DMS79 (cell line): ENCODE data around the gene RFLNA.
"Not testable (repeated sequence)": the region's sequence is repeated elsewhere in the genome, so short reads cannot be mapped to it uniquely, and the experiment has no call there.

Experiments used
- DNase-seq: peaks from one replicate; lab custom pipeline; 2025; lab: John Stamatoyannopoulos, UW

RFLNA gene

DNA sequence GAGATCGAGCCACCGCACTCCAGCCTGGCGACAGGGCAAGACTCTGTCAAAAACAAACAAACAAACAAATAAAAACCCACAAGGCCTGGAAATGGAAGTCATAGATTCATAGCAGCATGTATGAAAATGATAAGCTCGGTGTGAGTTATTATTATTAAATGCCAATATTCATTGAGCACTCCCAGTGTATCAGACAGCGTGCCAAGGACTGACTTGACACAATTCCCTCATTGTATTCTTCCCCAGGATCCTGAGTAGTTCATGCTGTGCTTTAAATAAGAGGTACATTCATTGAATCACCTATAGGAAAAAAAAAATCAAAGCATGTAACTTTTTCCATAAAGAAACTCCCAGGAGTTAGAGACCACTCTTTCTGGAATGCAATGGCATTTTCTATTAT lies 12.6 kb upstream of the RFLNA start:
- no peak for DNase-seq

DNA sequence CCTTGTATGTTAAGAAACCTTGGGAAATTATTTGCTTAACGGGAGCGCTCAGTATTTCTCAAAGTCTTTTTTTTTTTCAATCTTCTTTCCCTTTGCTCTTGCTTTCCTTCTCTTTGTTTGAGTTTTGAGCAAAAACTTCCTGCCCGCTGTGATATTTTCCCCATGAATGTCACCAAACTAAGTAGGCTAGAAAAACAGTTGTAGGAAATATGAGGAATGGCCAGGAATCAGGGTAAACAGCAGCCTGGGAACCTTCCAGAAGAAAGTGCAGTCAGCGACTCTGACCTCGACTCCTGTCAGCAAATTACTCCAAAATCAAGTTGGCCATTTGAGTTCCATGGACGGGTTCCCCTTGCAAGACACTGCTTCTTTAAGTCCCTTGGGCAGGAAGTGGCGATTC lies 11.6 kb upstream of the RFLNA start:
- no peak for DNase-seq

DNA sequence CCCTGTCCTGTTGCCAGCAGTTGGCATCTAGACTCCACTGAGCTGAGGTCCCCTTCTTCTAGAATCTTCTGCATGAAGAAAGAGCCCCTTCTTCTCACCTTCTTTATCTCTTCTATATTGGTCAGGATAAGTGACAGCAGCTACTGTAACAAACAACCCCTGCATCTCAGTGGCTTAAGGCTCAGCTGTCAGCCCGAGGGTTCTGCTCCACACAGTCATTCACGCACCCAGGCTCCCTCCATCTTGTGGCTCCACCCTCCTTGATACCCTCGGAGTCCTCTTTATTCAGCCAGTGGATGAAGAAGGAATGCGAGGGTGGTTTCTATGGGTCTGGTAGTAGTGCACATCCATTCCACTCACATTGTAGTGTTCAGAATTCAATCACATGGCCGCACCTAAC lies 10.5 kb upstream of the RFLNA start:
- no peak for DNase-seq

DNA sequence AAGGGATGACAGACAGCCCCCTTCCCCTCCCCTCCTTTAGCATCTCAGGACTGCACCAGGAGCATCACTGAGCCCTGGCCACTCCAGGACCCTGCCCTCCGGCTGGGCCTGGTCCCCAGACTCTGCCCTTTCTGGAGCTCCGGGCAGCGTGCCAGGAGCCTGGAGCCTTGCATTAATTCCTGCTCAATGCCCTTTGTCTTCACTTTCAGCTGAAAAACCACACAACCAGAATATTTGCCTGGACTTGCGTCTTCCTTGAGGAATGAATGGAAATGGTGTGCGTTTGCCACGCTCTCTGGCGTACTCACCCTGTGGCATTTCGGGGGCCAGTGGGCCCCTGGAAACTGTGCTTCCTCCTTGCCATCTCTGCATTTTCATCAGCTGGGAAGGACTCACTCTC lies 8.5 kb upstream of the RFLNA start:
- peak; percentile 65 for DNase-seq

DNA sequence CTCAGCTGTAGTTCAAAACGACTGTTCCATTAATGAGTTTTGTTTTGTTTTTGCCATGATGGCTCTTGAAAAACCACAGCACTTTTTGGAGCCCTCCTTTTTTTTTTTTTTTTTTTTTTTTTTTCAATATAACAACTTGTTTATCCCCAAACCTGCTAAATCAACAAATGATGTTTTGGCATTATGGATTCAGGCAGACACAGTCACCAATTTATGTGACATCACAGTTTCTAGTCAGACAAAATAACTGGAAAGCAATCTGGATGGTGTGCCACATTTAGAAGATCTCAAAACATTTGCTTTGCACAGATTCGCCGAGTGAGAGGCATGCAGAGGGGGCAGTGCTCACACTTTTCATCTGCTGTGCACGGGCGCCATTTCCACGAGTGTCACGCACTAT lies 7.9 kb upstream of the RFLNA start:
- DNase-seq: peak; percentile 50

DNA sequence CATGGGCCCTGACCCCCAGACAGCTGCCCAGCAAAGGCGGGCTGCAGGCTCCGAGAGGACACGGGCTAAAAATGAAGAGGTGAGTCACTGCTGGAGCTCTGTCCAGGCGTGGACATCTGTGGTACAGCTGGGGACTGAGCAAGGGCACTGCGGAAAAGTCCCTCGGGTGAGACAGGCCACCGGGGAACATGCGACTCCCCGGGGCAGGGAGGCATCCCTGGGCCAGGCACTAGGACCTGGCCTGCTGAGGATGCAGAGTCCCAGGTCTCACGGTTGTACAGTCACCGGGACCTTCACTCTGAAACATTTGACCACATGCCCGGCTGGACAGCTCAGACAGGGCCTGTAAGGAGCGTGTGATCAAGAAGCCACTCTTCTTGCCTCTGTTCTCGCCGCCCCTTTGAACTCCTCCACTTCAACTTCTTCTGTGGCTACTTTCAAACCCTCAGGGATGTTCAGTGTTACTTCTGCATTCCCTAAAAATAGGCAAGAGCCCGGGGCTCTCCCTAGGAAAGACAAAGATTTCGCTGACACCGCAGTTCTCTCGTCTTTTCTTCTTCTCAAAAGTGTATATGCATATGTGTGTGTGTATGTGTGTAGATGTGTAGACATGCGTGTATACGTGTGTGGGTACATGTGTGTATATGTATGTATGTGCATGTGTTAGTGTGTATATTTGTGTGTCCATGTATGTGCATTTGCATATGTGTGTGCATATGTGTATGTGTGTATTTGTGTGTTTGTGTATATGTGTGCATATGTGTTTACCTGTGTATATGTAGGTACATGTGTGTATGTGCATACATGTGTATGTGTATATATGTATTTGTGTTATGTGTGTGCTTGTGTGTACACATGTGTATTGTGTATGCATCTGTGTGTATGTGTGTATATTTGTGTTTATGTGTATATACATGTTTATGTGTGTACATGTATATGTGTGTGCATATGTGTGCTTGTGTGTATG lies 5.0 kb upstream of the RFLNA start:
- no peak for DNase-seq

DNA sequence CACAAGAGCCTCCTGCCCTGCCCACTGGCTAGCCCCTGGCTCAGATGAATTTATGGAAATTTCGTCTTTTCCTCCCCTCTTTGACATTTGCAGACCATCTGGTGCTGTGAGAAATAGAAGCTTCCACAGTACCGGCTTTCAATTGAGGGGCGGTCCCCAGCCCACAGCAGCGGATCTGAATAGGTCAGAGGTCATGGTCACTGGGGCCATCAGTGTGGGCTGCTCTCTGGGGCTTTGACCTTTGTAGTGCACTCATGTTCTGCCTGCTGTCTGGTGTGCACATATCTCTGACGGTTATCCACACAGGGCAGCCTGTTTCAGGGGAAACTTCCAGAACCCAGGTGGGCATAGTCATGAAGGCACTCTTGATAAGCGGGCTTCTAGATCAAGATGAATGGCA lies 2.5 kb upstream of the RFLNA start:
- DNase-seq: no peak

DNA sequence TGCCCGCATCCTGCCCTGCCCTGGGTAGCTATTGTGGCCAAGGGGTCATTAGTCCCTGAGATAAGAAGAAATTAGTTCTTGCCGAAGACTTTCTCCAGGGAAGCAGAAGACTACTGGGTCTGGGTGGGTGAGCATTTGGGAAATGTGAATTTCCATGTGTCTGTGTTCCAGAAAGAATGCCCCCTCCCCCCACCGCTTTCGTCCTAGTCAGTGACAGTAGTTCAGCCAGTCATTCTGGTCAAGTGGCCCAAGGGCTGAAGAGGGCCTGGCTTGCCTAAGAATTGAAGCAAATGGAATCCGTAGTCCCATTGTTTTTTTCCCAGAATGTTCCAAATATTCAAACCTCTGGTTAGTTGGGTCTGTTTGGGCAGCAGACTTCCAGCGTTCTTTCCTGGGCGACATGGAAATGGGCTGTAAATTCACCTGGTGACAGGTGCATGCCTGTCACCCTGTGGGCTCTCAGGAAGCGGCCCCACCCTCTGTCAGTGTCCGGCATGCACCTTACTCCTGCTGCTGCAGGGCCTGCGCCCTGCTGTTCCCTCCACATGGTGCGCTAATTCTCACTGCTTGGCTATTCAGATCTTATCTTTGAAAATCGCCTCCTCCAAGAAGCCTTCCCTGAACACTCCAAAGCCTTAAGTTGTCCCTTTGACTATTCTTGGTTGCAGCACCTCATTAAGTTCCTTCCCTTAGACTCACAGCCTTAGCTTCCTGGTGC lies 1.4 kb upstream of the RFLNA start:
- no peak for DNase-seq

DNA sequence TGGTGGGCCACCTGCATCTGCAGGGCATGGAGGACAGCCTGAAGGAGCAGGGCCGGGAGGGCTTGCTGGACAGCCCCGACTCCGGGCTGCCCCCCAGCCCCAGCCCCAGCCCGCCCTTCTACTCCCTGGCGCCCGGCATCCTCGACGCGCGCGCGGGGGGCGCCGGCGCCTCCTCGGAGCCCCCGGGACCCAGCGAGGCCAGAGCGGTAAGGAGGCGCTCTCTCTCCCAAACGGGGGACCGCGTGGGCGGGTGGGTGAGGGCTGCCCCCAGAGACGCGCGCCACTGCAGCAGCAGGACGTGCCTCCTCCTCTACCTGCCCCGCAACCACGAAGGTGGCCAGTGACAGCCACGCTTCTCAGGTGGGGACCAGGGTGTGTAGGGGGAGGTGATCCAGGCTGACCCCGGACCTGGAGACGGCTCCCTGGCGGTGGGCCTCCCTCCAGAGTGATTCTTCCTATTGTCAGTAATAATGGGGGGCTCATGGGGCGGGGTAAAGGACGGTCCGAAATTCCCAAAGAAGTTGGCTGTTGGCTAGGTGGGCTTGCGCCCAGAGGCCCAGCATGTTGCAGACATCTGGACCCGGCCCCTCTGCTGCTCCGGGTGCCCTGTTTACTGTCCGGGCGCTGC lies 652 bp downstream of the RFLNA start:
- DNase-seq: no peak

DNA sequence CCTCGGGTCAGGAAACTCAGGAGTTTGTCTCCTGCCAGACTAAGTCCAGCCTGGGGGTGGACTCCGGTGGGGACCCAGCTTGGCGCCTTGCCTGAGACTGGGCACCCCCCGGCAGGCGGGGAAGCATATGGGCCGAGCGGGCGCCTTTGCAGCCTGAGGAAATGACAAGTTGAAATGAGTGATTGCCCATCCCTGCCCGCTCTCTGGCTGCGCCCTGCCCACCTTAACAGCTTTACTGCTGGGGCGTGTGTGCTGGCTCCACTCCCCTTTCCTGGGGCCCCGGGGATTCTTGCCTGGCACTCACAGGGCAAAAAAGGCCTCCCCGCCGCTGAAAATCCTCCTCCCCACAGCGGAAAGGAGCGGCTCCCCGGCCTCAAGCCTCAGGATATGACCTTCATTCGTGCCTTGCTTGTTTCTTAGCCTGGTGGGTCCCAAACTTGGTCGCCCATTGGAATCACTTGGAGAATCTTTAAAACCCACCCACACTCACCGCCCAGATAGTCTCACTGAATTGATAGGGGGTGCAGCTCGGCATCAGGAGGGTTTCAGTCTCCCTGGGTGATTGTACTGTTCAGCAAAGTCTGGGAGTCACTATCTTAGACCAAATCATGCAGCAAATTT lies 1.5 kb downstream of the RFLNA start:
- DNase-seq: no peak

DNA sequence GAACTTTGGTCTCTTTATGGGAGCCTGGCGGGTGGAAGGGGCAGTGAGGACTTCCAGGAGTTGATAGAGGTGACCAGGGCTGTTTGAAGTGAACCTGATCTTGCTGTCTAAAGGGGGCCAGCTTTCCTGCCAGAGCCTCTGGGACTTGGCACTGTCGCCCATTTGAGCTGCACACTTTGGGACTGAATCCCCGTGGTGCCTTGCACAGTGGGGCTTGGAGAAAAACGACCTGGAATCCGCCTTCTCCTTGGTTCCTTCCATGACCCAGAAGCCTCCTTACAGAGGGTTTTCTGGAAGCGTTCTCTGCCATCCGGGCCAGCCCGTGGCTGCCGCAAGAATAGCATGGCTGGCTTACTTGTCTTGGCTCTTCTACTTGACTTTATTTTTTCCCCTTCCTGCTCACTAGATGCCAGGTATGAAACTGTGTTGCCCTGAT lies 2.0 kb downstream of the RFLNA start:
- no peak for DNase-seq

DNA sequence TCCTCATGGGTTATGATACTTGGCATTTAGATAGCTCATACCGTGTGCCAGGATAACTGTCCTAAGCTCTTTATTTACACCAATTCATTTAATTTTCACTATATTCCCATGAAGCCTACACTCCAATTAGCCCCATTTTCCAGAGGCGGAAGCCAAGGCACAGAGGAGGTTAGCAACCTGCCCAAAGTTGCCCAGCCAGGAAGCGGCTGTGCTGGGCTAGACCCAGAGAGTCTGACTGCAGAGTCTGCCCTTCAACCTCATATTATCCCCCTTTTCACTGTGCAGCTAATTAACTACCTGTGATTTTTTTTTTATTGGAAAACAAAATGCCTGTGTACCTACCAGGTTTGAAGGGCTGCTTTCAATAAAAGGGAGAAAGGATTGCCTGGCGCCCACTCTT lies 2.5 kb downstream of the RFLNA start:
- no peak for DNase-seq

DNA sequence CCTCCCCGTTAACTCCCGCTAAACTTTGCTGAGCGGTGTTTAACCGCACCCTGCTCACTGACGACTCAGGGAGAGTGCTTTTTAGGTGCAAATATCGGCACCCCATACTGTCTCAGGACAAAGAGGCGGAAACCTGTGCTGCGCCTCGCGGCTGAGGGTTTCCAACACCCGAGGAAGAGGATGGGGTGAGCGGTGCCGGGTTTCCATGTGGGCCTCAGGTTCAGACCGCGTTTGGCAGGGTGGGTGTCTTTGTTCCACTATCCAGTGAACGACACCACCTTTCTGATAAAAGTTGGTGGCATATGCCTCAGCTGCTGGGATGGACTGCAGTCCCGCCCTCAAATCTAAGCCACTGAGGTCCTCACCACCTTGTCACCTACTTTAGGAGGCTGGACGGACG lies 3.0 kb downstream of the RFLNA start:
- no peak for DNase-seq

DNA sequence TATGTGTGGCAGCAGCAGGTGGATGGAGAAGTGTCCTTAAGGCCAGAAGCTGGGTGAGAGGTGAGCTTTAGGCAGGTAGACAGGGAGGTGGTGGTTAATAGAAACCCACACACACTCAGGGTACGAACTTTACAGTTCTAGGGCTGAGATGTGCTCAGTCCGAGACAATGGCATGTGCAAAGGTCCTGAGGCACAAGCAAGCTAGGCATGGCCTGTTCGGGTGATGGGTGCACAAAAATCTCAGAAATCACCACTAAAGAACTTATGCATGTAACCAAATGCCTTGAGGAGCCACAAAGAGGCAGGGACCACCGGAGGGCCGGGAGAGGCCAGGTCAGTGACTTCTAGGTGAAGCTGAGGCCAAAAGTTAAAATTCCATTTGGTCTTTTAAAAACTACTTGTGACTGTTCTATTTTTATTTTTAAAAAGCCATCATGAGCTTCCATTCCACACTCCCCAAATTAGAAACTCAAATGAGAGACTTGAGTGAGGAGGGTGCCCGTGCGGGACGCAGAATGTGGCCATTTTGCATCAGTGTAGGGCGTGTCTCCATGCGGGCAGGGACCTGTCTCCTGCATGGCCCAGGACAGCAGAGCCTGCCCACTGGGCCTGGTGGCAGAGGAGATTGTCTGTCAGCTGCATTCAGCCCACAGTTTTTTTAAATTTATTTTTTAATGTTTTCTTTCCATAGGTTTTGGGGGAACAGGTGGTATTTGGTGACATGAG lies 4.0 kb downstream of the RFLNA start:
- no peak for DNase-seq

DNA sequence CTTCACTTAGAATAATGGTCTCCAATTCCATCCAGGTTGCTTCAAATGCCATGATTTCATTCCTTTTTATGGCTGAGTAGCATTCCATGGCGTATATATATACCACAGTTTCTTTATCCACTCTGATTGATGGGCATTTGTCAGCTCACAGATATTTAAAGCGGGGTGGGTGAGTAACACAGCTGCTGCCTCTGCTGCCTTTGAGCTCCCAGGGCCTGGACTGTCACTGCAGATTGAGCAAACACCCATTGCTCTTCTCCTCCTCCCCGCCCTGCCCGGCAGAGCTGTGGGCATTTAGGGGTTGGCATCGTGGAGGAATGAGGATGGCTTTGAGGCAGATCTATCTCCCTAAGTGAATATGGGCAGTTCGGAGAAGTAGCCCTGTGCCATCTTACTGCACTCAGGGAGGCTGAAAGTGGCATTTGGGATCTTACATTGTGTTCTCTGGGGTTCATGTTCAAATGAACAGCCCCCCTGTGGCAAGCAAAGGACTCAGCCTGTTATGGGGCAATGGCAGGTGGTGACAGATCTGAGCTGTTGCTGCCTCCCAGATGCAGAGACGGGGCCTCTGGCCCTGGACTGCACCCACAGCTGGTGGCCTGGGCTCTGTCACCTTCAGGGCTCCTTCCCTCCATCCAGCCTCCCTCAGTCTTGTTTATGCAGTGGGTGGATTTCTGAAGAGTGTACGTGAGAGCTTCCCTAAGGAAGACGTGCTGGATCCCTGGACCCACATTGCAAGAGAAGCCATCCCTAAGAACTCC lies 4.9 kb downstream of the RFLNA start:
- no peak for DNase-seq

DNA sequence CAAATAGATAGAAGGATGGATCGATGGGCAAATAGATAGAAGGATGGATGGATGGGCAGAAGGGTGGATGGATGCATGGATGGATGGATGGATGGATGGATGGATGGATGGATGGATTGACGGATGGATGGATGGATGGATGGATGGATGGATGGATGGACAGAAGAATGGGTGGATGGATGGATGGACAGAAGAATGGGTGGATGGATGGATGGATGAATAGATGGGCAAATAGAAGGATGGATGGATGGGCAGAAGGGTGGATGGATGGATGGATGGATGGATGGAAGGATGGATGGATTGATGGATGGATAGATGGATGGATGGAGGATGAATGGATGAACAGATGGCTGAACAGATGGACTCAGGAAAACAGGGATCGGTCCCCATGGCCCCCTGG lies 5.8 kb downstream of the RFLNA start:
- not testable (repeated sequence) for DNase-seq

DNA sequence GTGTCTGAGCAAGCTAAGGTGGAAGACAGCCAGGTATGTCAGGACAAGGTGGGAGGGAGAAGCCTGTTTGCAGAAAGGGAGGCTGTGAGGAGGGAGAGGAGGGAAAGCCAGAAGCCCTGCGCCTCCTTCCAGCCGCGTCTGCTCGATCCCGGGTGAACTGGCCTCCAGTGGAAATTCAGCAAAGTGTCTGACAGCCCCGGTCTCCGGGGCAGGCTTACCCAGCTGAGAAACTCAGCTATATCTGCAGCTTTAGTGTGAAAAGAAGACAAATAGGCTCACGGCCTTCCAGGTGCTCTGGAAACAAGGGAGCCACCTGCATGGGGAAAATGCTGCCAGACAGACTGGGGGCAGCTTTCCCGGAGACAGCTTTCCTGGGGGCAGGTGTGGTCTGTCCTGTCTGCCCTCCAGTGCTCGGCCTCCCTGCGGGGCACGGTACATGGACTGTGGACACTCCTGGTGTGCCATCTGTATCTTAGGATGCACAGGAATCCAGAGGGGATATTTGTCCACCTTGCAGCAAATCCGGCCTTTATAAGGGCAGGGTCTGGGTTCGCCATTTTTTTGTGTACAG lies 6.3 kb downstream of the RFLNA start:
- no peak for DNase-seq

DNA sequence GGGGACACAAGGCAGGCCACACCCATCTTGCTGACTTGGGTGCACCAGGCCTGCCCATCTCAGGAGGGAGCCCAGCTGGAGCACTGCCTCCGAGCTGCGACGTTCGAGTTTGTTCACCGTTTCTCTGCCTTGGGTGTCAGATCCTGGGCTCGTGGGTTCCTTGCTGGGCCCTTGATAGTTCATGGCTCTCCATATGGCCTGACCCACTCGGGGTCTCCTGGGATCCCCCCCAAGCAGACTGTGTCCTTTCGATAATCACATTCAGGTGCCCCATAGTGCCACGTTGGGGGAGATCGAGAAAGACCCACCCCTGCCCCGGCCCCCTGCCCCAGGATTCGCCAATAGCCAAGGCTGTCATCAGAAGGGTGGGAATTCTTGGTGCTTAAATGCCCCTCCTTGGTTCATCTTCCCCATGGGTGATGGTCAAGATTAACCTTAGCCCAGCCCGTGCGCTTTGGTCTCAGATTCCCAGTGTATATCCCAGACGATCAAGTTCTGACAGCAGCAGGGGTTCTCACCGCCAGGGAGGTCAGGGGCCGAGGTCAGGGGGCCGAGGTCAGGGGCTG lies 7.4 kb downstream of the RFLNA start:
- DNase-seq: no peak

DNA sequence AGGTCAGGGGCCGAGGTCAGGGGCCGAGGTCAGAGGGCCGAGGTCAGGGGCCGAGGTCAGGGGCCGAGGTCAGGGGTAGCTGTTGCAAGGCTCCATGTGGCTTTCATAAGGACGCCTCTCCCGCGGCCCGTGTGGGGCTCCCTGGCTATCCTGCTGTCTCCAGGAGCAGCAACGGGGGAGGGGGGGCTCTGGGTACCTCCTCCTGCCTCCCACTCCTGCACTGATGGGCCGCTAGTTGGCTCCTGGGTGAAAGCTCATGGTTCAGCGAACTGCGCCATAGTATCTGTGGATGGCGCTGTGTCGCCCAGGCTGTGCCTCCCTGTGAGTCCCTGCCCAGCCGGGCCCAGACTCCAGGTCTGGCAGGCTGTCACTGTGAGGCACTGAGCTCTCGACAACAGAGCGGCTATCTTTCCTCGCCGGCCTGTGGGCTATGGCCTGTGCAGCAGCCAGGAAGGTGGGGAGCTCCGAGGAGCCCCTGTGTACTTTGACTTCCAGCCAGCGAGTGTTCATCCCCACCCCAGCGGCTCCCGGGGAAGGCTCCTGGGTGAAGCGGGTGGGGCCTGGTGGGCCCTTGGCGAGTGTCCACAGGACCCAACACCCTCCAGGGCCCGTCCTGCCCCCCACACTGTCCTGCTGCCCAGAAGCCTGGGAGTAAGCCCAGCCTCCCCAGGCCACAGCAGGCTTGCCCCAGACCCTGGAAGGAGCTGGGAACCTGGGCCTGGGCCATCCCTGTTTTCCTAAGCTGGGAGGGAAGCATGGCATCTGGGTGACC lies 8.1 kb downstream of the RFLNA start:
- no peak for DNase-seq
